HepG2 (cell line): ENCODE results near the gene HAGH. TPM values are rescaled to one million over a fixed set of nuclear protein-coding genes. Genes with fewer than 3 reads are reported as not detected.

Experiments
- HES4 ChIP-seq: sonication (generic); formaldehyde crosslinking; IDR thresholded peaks from 2 replicates; pipeline ENCODE4 v1.9.0; 2021; ENCODE audit warnings: mild to moderate bottlenecking, missing genetic modification reagents, borderline replicate concordance
- IKZF4 ChIP-seq: sonication (generic); formaldehyde crosslinking; IDR thresholded peaks from 2 replicates; pipeline ENCODE4 v1.5.1; 2020; ENCODE audit warnings: borderline replicate concordance, mild to moderate bottlenecking, low read depth, missing genetic modification reagents; ENCODE audit errors: not compliant biosample characterization
- KMT2B ChIP-seq: IDR thresholded peaks from 2 replicates; pipeline ENCODE4 v1.6.1; 2016; ENCODE audit warnings: missing genetic modification reagents, missing compliant biosample characterization
- MXI1 ChIP-seq: IDR thresholded peaks from 3 replicates; pipeline ENCODE4 v1.6.1; 2012; ENCODE audit warnings: low read depth, low read length, inconsistent platforms, borderline replicate concordance
- STAT5B ChIP-seq: sonication (generic); formaldehyde crosslinking; IDR thresholded peaks from 2 replicates; pipeline ENCODE4 v1.4.0; 2020; ENCODE audit warnings: missing genetic modification reagents
- TRIM24 ChIP-seq: sonication (generic); formaldehyde crosslinking; IDR thresholded peaks from 2 replicates; pipeline ENCODE4 v1.8.0; 2022; ENCODE audit warnings: mild to moderate bottlenecking, missing genetic modification reagents
- ZNF230 ChIP-seq: sonication (generic); formaldehyde crosslinking; IDR thresholded peaks from 2 replicates; pipeline ENCODE4 v1.4.0; 2020; ENCODE audit warnings: mild to moderate bottlenecking, missing genetic modification reagents
- ZNF264 ChIP-seq: sonication (generic); formaldehyde crosslinking; IDR thresholded peaks from 2 replicates; pipeline ENCODE4 v1.4.0; 2020; ENCODE audit warnings: missing genetic modification reagents
- ZNF335 ChIP-seq: sonication (generic); formaldehyde crosslinking; IDR thresholded peaks from 2 replicates; pipeline ENCODE4 v1.4.0; 2020; ENCODE audit warnings: missing genetic modification reagents
- ZNF709 ChIP-seq: sonication (generic); formaldehyde crosslinking; IDR thresholded peaks from 2 replicates; pipeline ENCODE4 v1.5.0; 2020; ENCODE audit warnings: mild to moderate bottlenecking, missing genetic modification reagents
- ZNF747 ChIP-seq: sonication (generic); formaldehyde crosslinking; IDR thresholded peaks from 2 replicates; pipeline ENCODE4 v1.8.1; 2023; ENCODE audit warnings: missing genetic modification reagents, mild to moderate bottlenecking, borderline replicate concordance
- polyA plus RNA-seq, 8 experiments: library from polyadenylated mRNA; depleted of rRNA in 3 of 8; stranded (reverse) in 7 of 8; unstranded in 1 of 8; fragments of >200 nt; fragmentation: Illumina TruSeq in 4 of 8; extraction: Trizol in 4 of 8; gene quantifications; 2 replicates each; pipeline versions ENCODE4 v1.2.1 to v1.2.3, GENCODE V29; 2011 to 2016; ENCODE audit warnings: low read depth in 4 of 8, missing spikeins in 1 of 8, mixed read lengths in 1 of 8; ENCODE audit not compliant: insufficient read depth in 1 of 8
- total RNA-seq, 5 experiments: library from RNA; depleted of rRNA; stranded (reverse); fragments of >200 nt; fragmentation: Illumina TruSeq; extraction: Trizol; gene quantifications; 2 replicates each; pipeline ENCODE4 v1.2.3, GENCODE V29; 2016; ENCODE audit warnings: low read depth in 1 of 5
- TF ChIP-seq, protein P1 (sequence below): IDR thresholded peaks from 2 replicates; pipeline ENCODE4 v1.6.1; 2016; ENCODE audit warnings: missing compliant biosample characterization, missing genetic modification reagents, borderline replicate concordance
- TF ChIP-seq, protein P2 (sequence below): sonication (generic); formaldehyde crosslinking; IDR thresholded peaks from 2 replicates; pipeline ENCODE4 v1.5.0; 2020; ENCODE audit warnings: missing genetic modification reagents
- TF ChIP-seq, protein P3 (sequence below): fragments of 450-650 bp; IDR thresholded peaks from 2 replicates; pipeline ENCODE4 v1.6.1; 2017; ENCODE audit warnings: mild to moderate bottlenecking
- TF ChIP-seq, protein P4 (sequence below): sonication (generic); formaldehyde crosslinking; IDR thresholded peaks from 2 replicates; pipeline ENCODE4 v1.8.1; 2023; ENCODE audit warnings: mild to moderate bottlenecking, missing genetic modification reagents
- TF ChIP-seq, protein P5 (sequence below): sonication (generic); formaldehyde crosslinking; IDR thresholded peaks from 2 replicates; pipeline ENCODE4 v1.8.0; 2022; ENCODE audit warnings: mild to moderate bottlenecking, missing genetic modification reagents, moderate library complexity
- TF ChIP-seq, protein P6 (sequence below): sonication (generic); formaldehyde crosslinking; IDR thresholded peaks from 2 replicates; pipeline ENCODE4 v1.4.0; 2020; ENCODE audit warnings: missing genetic modification reagents

Gene HAGH
- total and polyA plus RNA-seq, 2 of the 13 experiments (the other 11 are each of a cell fraction or from before 2014, with no cell fraction given), result 70.4 to 95.4 TPM

DNA sequence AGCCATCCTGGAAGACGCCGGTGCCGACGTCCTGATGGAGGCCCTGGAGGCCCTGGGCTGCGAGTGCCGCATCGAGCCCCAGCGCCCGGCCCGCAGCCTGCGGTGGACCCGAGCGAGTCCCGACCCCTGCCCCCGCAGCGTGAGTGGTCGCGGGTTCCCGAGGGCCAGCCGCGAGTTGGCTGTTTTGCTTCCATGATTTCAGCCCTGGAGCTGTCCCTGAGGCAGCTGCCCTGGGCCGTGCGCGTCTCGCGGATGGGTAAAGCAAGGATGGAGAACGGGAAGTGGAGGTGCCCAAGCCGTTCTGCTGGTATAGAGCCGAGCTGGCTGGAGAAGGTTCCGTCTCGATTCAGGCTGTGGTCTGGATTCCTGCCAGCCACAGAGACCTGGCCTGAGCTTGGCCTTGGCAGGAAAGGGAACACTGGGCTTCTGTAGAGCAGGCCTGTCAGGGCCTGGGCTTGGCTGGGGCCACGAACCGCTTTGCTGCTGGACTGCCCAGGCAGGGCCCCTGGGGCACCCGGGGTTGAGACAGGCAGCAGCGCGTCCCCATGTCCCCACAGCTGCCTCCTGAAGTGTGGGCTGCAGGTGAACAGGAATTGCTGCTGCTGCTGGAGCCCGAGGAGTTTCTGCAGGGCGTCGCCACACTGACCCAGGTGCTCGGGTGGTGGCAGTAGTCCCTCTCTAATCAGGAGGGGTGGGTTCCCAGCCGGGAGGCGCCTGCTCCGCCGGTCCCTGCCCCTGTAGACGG lies 52.8 kb downstream of the HAGH start (continued):
- TF ChIP-seq, protein P1, sequence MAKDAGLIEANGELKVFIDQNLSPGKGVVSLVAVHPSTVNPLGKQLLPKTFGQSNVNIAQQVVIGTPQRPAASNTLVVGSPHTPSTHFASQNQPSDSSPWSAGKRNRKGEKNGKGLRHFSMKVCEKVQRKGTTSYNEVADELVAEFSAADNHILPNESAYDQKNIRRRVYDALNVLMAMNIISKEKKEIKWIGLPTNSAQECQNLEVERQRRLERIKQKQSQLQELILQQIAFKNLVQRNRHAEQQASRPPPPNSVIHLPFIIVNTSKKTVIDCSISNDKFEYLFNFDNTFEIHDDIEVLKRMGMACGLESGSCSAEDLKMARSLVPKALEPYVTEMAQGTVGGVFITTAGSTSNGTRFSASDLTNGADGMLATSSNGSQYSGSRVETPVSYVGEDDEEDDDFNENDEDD, result no peak
- TF ChIP-seq ZNF709 (CRISPR knock-in tag), result 0 out of 2 replicates have a peak, but pooled peaks have one; percentile 41
- no peak for TF ChIP-seq IKZF4
- TF ChIP-seq, protein P2, sequence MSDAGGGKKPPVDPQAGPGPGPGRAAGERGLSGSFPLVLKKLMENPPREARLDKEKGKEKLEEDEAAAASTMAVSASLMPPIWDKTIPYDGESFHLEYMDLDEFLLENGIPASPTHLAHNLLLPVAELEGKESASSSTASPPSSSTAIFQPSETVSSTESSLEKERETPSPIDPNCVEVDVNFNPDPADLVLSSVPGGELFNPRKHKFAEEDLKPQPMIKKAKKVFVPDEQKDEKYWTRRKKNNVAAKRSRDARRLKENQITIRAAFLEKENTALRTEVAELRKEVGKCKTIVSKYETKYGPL, result no peak
- no peak for TF ChIP-seq MXI1
- TF ChIP-seq, protein P3, sequence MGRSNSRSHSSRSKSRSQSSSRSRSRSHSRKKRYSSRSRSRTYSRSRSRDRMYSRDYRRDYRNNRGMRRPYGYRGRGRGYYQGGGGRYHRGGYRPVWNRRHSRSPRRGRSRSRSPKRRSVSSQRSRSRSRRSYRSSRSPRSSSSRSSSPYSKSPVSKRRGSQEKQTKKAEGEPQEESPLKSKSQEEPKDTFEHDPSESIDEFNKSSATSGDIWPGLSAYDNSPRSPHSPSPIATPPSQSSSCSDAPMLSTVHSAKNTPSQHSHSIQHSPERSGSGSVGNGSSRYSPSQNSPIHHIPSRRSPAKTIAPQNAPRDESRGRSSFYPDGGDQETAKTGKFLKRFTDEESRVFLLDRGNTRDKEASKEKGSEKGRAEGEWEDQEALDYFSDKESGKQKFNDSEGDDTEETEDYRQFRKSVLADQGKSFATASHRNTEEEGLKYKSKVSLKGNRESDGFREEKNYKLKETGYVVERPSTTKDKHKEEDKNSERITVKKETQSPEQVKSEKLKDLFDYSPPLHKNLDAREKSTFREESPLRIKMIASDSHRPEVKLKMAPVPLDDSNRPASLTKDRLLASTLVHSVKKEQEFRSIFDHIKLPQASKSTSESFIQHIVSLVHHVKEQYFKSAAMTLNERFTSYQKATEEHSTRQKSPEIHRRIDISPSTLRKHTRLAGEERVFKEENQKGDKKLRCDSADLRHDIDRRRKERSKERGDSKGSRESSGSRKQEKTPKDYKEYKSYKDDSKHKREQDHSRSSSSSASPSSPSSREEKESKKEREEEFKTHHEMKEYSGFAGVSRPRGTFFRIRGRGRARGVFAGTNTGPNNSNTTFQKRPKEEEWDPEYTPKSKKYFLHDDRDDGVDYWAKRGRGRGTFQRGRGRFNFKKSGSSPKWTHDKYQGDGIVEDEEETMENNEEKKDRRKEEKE, result no peak
- peak; percentile 81; the same call in 1 of the 2 replicates for TF ChIP-seq ZNF230 (CRISPR knock-in tag)
- no peak for TF ChIP-seq KMT2B (CRISPR knock-in tag)
- TF ChIP-seq ZNF335 (CRISPR knock-in tag), result no peak
- TF ChIP-seq STAT5B (CRISPR knock-in tag), result no peak
- TF ChIP-seq, protein P4, sequence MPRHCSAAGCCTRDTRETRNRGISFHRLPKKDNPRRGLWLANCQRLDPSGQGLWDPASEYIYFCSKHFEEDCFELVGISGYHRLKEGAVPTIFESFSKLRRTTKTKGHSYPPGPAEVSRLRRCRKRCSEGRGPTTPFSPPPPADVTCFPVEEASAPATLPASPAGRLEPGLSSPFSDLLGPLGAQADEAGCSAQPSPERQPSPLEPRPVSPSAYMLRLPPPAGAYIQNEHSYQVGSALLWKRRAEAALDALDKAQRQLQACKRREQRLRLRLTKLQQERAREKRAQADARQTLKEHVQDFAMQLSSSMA (CRISPR knock-in tag), result no peak
- TF ChIP-seq, protein P5, sequence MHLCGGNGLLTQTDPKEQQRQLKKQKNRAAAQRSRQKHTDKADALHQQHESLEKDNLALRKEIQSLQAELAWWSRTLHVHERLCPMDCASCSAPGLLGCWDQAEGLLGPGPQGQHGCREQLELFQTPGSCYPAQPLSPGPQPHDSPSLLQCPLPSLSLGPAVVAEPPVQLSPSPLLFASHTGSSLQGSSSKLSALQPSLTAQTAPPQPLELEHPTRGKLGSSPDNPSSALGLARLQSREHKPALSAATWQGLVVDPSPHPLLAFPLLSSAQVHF (CRISPR knock-in tag), result no peak
- TF ChIP-seq HES4 (CRISPR knock-in tag), result peak; percentile 55; the same call in 1 of the 2 replicates
- TF ChIP-seq ZNF264 (CRISPR knock-in tag), result no peak
- TF ChIP-seq TRIM24 (CRISPR knock-in tag), result 0 out of 2 replicates have a peak, but pooled peaks have one; percentile 53
- TF ChIP-seq, protein P6, sequence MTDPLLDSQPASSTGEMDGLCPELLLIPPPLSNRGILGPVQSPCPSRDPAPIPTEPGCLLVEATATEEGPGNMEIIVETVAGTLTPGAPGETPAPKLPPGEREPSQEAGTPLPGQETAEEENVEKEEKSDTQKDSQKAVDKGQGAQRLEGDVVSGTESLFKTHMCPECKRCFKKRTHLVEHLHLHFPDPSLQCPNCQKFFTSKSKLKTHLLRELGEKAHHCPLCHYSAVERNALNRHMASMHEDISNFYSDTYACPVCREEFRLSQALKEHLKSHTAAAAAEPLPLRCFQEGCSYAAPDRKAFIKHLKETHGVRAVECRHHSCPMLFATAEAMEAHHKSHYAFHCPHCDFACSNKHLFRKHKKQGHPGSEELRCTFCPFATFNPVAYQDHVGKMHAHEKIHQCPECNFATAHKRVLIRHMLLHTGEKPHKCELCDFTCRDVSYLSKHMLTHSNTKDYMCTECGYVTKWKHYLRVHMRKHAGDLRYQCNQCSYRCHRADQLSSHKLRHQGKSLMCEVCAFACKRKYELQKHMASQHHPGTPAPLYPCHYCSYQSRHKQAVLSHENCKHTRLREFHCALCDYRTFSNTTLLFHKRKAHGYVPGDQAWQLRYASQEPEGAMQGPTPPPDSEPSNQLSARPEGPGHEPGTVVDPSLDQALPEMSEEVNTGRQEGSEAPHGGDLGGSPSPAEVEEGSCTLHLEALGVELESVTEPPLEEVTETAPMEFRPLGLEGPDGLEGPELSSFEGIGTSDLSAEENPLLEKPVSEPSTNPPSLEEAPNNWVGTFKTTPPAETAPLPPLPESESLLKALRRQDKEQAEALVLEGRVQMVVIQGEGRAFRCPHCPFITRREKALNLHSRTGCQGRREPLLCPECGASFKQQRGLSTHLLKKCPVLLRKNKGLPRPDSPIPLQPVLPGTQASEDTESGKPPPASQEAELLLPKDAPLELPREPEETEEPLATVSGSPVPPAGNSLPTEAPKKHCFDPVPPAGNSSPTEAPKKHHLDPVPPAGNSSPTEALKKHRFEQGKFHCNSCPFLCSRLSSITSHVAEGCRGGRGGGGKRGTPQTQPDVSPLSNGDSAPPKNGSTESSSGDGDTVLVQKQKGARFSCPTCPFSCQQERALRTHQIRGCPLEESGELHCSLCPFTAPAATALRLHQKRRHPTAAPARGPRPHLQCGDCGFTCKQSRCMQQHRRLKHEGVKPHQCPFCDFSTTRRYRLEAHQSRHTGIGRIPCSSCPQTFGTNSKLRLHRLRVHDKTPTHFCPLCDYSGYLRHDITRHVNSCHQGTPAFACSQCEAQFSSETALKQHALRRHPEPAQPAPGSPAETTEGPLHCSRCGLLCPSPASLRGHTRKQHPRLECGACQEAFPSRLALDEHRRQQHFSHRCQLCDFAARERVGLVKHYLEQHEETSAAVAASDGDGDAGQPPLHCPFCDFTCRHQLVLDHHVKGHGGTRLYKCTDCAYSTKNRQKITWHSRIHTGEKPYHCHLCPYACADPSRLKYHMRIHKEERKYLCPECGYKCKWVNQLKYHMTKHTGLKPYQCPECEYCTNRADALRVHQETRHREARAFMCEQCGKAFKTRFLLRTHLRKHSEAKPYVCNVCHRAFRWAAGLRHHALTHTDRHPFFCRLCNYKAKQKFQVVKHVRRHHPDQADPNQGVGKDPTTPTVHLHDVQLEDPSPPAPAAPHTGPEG (CRISPR knock-in tag), result no peak
- TF ChIP-seq ZNF747 (CRISPR knock-in tag), result no peak
